Fibroblast of villous mesenchyme (primary cell): Measurements from ENCODE around the gene DDO. TPM values are rescaled to one million over a fixed set of nuclear protein-coding genes. Genes with fewer than 3 reads are reported as not detected.
A peak's percentile ranks its signal among the peaks of the same experiment; 100 is the strongest.

Experiments used
- DNase-seq: peaks from one replicate; pipeline ENCODE4 v3.0.0-alpha.2; 2010; ENCODE audit warnings: low read depth
- H3K4me3 ChIP-seq: 2 replicates; pipeline ENCODE4 v1.5.1; 2011; ENCODE audit warnings: low read depth, mild to moderate bottlenecking, low read length
- CTCF ChIP-seq: IDR thresholded peaks from 2 replicates; pipeline ENCODE4 v1.5.1; 2012; ENCODE audit warnings: low read depth, mild to moderate bottlenecking, low read length; ENCODE audit not compliant: insufficient read depth
- total RNA-seq: library from RNA; depleted of rRNA; stranded (reverse); fragments of >200 nt; gene quantifications from 2 replicates; pipeline ENCODE4 v1.2.3, GENCODE V29; 2012

DDO gene
- total RNA-seq, 1 donor, result 3.9 TPM

DNA sequence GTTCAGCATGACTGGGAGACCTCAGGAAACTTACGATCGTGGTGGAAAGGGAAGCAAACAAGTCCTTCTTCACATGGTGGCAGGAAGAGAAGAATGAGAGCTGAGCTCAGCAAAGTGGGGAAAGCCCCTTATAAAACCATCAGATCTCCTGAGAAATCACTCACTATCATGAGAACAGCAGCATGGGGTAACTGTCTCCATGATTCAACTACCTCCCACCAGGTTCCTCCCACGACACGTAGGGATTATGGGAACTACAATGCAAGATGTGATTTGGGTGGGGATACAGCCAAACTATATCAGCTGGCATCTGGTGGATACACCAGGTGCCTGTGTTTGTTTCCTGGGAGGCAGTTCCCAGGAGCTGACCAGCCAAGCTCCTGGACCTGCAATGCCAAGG, 4.9 kb downstream of the DDO start:
- H3K4me3 ChIP-seq, result no peak overlapping the region
- TF ChIP-seq CTCF, result no peak
- DNase-seq, result no peak

DNA sequence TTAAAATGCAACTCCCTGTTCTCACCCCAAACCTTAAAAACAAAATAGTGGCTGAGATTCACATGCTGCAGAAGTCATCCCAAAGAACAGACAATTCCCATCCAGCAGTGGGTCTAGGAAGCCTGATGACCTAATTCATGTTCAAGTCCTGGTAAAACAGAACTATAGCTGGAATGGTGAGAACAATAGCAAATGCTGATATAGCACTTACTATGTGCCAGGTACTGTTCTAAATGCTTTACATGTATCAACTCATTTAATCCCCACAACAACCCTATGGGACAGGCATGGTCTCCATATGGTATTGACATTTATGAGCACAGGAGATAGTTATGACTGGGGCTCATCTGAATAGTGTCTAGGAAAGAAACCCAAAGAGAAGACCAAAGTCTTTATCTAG, 5.6 kb downstream of the DDO start:
- DNase-seq, result no peak
- H3K4me3 ChIP-seq, result no peak overlapping the region
- no peak for TF ChIP-seq CTCF

- no peak for TF ChIP-seq CTCF
- H3K4me3 ChIP-seq, result no peak overlapping the region
- no peak for DNase-seq
Observed at GRCh38 chr6:110408901-110409300, 6.5 kb downstream of the DDO start.

DNA sequence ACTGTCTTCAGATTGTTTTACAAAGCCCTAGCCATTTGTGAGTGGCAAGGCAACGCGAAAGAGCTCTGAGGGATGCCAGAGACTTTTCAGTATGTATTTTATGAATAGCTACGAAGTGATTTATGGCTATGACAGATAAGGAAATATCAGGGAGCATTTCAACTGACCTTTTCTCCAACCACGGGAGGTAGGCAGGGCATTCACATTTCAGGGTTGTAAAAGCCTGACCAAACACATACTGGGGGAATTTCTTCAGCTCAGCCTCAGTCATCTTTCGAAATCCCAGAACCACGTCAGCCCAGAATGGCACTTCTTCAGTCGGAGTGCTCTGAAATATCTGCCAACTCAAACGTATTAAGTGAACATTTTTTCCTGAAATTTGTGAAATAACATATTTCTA, 10.8 kb downstream of the DDO start:
- peak; percentile 83 for DNase-seq

DNA sequence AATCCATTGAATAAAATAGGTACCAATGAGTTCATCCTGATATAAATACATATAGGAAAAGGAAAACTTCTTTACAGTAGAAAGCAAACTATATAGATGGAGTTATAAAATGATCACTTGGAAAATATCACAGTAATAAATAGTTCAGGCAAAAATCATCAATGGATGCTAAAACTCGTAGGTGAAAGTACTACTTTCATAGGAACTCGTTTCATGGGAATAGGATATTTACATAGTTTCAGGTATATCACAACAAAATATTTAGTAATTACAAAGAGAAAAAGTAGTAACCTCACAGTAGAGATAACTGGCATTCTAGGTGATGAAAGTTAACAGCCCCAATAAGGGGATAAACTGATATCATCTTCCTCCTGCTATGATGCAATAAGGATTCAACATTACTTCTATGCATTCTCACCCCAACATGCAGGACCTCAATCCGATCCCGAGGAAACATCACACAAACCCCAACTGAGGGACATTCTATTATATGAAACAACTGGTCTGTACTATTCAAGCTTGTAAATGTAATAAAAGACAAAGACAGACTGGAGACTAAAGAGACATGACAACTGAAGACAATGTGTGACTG, 13.7 kb downstream of the DDO start:
- no peak for TF ChIP-seq CTCF
- no peak overlapping the region for H3K4me3 ChIP-seq

More for the DNA sequence above, 10.8 kb downstream of the DDO start:
- H3K4me3 ChIP-seq, result no peak overlapping the region
- TF ChIP-seq CTCF, result no peak

DNA sequence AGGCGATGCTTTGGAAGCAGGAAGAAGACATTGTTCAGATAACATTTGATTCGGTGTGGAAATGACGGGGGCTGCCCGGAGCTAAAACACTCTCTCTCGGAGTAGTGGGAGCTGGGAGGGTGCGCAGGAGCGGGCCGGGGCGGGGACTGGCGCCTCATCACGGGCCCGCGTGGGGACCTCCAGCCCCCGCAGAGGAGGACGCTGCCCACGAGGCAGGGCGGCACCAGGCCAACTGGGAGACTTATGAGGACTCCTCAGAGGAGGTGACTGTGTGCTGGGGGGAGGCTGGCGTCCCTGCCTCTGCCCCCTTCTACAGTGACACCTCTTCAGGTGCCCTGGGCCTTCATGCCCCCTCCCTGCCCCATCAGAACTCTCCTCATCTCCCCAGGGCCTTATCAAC, 15.2 kb downstream of the DDO start:
- TF ChIP-seq CTCF, result no peak
- H3K4me3 ChIP-seq, result peak overlapping the region; percentile 40
- DNase-seq, result no peak

More for the DNA sequence above, 13.7 kb downstream of the DDO start:
- no peak for DNase-seq
